KMS-11 (cell line): ENCODE results near the gene PGA5.
"Not testable (repeated sequence)": the region's sequence is repeated elsewhere in the genome, so short reads cannot be mapped to it uniquely, and the experiment has no call there.

Source experiments
- H2AFZ ChIP-seq: fragments of 200-600 bp; sonication (generic); 2 replicates; pipeline ENCODE4 v1.6.1; 2016; ENCODE audit warnings: antibody characterized with exemption, mixed run types, low read depth
- H3K27ac ChIP-seq: fragments of 200-600 bp; sonication (generic); 2 replicates; pipeline ENCODE4 v1.6.1; 2016; ENCODE audit warnings: mild to moderate bottlenecking, mixed run types
- H3K27me3 ChIP-seq: fragments of 200-600 bp; sonication (generic); 2 replicates; pipeline ENCODE4 v1.6.1; 2017; ENCODE audit warnings: mild to moderate bottlenecking, low read depth, mixed run types, moderate library complexity; ENCODE audit not compliant: insufficient read depth
- H3K36me3 ChIP-seq: fragments of 200-600 bp; sonication (generic); 2 replicates; pipeline ENCODE4 v1.6.1; 2017; ENCODE audit warnings: mild to moderate bottlenecking, mixed run types; ENCODE audit not compliant: insufficient read depth
- H3K4me1 ChIP-seq: fragments of 200-600 bp; sonication (generic); 2 replicates; pipeline ENCODE4 v1.6.1; 2016; ENCODE audit warnings: mild to moderate bottlenecking, low read depth, mixed run types; ENCODE audit not compliant: poor library complexity, severe bottlenecking
- H3K4me2 ChIP-seq: fragments of 200-600 bp; sonication (generic); 2 replicates; pipeline ENCODE4 v1.7.0; 2016; ENCODE audit warnings: mild to moderate bottlenecking, mixed run types
- H3K4me3 ChIP-seq: fragments of 200-600 bp; sonication (generic); IDR thresholded peaks from 2 replicates; pipeline ENCODE4 v1.6.1; 2017; ENCODE audit warnings: low read depth, low read length, mixed read lengths; ENCODE audit not compliant: insufficient read depth
- H3K79me2 ChIP-seq: fragments of 200-600 bp; sonication (generic); 2 replicates; pipeline ENCODE4 v1.6.1; 2016; ENCODE audit warnings: low read depth, mixed run types; ENCODE audit not compliant: insufficient read depth
- H3K9ac ChIP-seq: fragments of 200-600 bp; sonication (generic); 2 replicates; pipeline ENCODE4 v1.6.1; 2016; ENCODE audit warnings: mild to moderate bottlenecking, mixed run types
- H4K20me1 ChIP-seq: fragments of 200-600 bp; sonication (generic); 2 replicates; pipeline ENCODE4 v1.6.1; 2016; ENCODE audit warnings: mild to moderate bottlenecking, mixed run types; ENCODE audit not compliant: insufficient read depth
- TF ChIP-seq, protein P1 (sequence below): fragments of 200-600 bp; sonication (generic); conservative IDR thresholded peaks from 2 replicates; pipeline ENCODE4 v1.6.1; 2017; ENCODE audit warnings: low read depth, mild to moderate bottlenecking, antibody characterized with exemption, low read length, moderate library complexity, mixed read lengths

Gene PGA5

DNA sequence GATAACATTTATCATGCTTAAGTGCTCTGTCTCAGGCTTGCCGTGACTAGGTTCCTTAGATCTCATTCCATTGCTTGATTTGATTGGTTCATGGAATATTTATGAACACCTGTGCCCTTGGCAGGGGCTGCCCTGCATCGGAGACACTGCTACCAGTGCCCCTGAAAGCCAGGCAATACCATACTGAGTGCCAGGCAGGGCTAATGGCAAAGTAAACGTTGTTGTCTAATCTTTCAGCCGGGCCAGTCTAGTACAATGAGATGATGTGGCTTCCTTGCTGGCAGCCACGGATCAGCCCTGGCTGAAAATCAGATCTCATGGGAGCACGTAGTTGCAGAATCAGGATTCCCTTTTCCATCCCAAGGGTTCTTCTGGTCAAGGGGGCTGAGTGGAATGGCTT is 42.6 kb upstream of the PGA5 start:
- Histone ChIP-seq H3K9ac (no peak overlapping the region), H3K4me3 (no peak overlapping the region), H2AFZ (no peak overlapping the region), H3K27ac (no peak overlapping the region), H3K27me3 (peaks cover 7% of the 10 kb centered on the region), H4K20me1 (no peaks in the 10 kb centered on the region), H3K36me3 (no peaks in the 10 kb centered on the region), H3K4me1 (no peaks in the 10 kb centered on the region), H3K79me2 (no peaks in the 10 kb centered on the region), H3K4me2 (no peak overlapping the region)
- TF ChIP-seq, protein P1, sequence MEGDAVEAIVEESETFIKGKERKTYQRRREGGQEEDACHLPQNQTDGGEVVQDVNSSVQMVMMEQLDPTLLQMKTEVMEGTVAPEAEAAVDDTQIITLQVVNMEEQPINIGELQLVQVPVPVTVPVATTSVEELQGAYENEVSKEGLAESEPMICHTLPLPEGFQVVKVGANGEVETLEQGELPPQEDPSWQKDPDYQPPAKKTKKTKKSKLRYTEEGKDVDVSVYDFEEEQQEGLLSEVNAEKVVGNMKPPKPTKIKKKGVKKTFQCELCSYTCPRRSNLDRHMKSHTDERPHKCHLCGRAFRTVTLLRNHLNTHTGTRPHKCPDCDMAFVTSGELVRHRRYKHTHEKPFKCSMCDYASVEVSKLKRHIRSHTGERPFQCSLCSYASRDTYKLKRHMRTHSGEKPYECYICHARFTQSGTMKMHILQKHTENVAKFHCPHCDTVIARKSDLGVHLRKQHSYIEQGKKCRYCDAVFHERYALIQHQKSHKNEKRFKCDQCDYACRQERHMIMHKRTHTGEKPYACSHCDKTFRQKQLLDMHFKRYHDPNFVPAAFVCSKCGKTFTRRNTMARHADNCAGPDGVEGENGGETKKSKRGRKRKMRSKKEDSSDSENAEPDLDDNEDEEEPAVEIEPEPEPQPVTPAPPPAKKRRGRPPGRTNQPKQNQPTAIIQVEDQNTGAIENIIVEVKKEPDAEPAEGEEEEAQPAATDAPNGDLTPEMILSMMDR, result no peak

DNA sequence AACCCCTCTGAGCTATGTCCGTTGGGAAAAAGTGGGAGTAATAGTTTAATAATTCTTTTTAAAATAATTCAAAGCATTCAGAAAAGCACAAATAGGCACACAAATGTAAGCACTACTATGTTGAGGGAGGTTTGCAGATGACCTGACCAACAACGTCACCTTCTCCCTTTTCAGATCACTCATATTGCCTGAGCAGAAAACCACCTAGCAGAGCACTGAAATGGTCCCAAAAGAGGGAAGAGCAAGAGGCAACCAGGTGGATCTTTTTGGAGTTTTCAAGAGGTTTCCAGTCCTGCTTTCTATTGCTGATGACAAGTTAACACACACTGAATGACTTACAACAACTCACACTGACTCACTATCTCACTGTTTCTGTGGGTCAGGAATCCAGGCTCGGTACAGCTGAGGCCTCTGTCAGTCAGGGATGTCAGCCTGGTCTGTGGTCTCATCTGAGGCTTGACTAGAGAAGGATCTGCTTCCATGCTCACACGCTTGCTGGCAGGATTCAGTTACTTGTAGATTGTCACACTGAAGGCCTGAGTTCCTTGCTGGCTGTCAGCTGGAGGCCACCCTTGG is 41.9 kb upstream of the PGA5 start:
- Histone ChIP-seq H3K79me2 (no peaks in the 10 kb centered on the region), H3K27me3 (peaks cover 7% of the 10 kb centered on the region), H2AFZ (no peak overlapping the region), H3K27ac (no peak overlapping the region), H3K4me3 (no peak overlapping the region), H3K9ac (no peak overlapping the region), H3K36me3 (no peaks in the 10 kb centered on the region), H4K20me1 (no peaks in the 10 kb centered on the region), H3K4me2 (no peak overlapping the region), H3K4me1 (no peaks in the 10 kb centered on the region)
- TF ChIP-seq, protein P1, result no peak

DNA sequence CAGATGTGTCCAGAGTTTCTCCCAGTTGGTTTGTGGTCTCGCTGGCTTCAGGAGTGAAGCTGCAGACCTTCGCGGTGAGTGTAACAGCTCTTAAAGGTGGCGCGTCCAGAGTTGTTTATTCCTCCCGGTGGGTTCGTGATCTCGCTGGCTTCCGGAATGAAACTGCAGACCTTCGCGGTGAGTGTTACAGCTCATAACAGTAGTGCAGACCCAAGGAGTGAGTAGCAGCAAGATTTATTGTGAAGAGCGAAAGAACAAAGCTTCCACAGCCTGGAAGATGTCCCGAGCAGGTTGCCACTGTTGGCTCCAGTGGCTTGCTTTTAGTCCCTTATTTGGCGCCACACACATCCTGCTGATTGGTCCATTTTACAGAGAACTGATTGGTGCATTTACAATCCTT is 39.5 kb upstream of the PGA5 start:
- no peak overlapping the region for H2AFZ ChIP-seq
- H3K79me2 ChIP-seq, result no peaks in the 10 kb centered on the region
- peaks cover 12% of the 10 kb centered on the region for H3K27me3 ChIP-seq
- H3K4me2 ChIP-seq, result no peak overlapping the region
- no peaks in the 10 kb centered on the region for H4K20me1 ChIP-seq
- H3K4me1 ChIP-seq, result no peaks in the 10 kb centered on the region
- no peak overlapping the region for H3K27ac ChIP-seq
- TF ChIP-seq, protein P1, result no peak
- H3K4me3 ChIP-seq, result no peak overlapping the region
- H3K9ac ChIP-seq, result no peak overlapping the region
- H3K36me3 ChIP-seq, result no peaks in the 10 kb centered on the region

DNA sequence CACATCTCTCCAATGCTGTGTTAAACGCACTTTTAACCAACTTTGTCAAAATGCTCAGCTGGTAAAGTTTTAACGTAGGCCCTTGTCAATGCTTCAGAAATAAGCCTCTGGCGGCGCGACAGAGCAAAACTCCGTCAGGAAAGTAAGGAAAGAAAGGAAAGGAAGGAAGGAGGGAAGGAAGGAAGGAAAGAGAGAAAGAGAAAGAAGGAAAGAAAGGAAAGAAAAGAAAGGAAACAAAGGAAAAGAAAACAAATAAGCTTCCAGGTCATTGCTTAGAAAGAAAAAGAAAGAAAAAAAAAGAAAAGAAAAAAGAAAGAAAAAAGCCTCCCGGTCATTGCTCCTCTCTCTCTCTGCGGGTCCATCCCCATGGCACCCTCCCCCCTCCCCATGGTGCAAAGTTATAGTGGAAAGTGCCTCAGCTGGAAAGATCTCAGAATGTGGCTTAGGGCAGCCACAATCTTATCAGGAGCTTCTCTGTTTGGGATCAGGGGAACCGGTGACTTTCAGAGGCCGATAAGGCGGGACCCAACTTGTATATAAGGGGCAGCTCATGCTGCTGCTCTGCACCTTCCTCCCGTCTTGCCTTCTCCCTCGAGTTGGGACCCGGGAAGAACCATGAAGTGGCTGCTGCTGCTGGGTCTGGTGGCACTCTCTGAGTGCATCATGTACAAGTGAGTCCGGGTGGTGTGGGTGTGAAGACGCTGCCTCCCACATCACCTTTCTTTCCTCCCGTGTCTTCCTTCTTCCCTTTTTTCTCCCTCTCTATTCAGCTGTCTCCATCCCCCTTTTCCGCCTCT is 37.8 kb upstream of the PGA5 start, which contains the start of gene PGA3:
Gene PGA3 (plus strand): TSS at position 566 of the 797 bp plus-strand sequence. CDS start 50 bp downstream, at position 616.
- not testable (repeated sequence) for H3K27ac ChIP-seq, H3K4me2 ChIP-seq, H2AFZ ChIP-seq, H3K79me2 ChIP-seq, H3K4me3 ChIP-seq, H4K20me1 ChIP-seq, H3K36me3 ChIP-seq, H3K4me1 ChIP-seq, H3K9ac ChIP-seq
- peaks cover 12% of the 10 kb centered on the region for H3K27me3 ChIP-seq

DNA sequence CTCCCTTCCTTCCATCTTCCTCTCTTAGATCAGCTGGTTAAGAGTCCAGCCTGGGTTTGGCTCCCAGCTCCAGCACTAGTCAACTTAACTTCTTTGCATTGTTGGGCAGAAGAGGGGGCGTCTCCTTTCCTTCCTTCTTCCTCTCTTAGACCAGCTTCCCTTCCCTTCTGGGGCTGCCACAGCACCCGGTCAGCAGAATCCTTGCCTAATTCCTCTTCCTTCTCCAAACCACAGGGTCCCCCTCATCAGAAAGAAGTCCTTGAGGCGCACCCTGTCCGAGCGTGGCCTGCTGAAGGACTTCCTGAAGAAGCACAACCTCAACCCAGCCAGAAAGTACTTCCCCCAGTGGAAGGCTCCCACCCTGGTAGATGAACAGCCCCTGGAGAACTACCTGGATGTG is 37.1 kb upstream of the PGA5 start:
- H3K9ac ChIP-seq, H3K4me2 ChIP-seq, H4K20me1 ChIP-seq, H3K4me1 ChIP-seq, H3K79me2 ChIP-seq, H2AFZ ChIP-seq, H3K27ac ChIP-seq, H3K4me3 ChIP-seq, H3K36me3 ChIP-seq: not testable (repeated sequence)
- peaks cover 12% of the 10 kb centered on the region for H3K27me3 ChIP-seq

DNA sequence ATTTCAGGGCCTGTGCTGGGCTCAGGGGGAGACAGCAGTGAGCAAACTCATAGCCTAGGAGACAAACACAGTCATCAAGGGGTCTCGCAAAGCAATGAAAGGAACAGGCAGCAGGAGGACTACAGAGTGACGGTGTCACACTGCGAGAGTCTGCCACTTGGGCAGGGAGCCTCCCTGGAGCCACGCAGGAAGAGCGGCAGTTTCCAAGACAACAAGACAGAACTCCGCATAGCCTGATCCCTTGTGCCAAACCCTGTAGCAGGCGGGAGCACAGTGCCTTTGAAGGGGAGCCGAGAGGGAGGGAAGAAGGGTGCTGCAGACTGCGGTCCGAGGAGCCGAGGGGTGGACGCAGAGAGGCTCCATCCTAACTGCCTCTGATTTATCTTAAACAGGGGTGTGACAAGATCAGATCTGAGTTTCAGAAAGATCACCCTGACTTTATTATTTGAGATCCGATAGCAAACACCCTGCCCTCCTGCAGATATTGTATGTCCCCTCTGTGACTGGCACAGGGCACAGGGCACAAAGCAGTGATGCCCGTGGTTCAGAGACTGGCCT is 36.4 kb upstream of the PGA5 start:
- H3K36me3 ChIP-seq, H3K27ac ChIP-seq, H3K79me2 ChIP-seq, H2AFZ ChIP-seq, H3K4me1 ChIP-seq, H3K9ac ChIP-seq, H3K4me2 ChIP-seq, H3K4me3 ChIP-seq, H4K20me1 ChIP-seq: not testable (repeated sequence)
- H3K27me3 ChIP-seq, result peaks cover 12% of the 10 kb centered on the region

DNA sequence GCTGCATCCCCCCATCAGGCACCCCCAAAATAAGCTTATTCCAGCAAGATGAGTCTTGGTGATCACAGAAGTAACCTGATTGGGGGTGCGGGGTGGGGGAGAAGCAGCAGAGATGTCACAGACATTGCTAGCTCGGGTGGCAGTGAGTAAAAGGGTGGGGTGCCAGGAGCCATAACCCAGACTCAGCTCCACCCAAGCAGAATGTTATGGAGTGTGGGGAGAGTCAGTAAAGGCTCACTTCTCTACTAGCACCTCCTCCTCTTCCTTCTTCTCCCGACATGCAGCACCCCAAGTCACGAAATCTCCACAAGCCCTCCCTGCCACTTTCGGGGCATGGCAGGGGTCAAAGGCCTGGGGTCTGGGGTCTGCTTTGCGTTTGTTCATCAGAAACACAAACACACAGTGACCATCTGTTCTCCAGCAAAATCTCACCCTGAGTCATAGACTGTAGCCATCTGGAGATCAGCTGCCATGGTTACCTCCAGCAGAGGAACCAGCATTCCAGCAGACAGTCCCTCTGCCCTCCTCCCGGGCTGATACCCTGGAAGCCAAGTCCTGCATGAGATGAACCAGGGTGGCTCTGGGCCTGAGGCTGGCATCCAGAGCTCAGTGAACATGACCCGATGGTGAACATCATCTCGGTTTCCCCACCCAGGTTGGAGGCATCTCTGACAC is 33.2 kb upstream of the PGA5 start:
- H4K20me1 ChIP-seq, H3K4me3 ChIP-seq, H3K9ac ChIP-seq, H2AFZ ChIP-seq, H3K4me1 ChIP-seq, H3K4me2 ChIP-seq, H3K27ac ChIP-seq, H3K36me3 ChIP-seq, H3K79me2 ChIP-seq: not testable (repeated sequence)
- H3K27me3 ChIP-seq, result peaks cover 16% of the 10 kb centered on the region
